Astrocyte (in vitro differentiated cells and primary cell): ENCODE data around the gene SLC35G4. TPM values are rescaled to one million over a fixed set of nuclear protein-coding genes. Genes with fewer than 3 reads are reported as not detected.

ENCODE experiments used
- DNase-seq: peaks from one replicate; pipeline ENCODE4 v3.0.0-alpha.2; 2010; ENCODE audit warnings: low read depth
- FAIRE-seq: peaks from 2 replicates; lab custom pipeline; 2011; peaks lifted over from hg19 to GRCh38; lab: Jason Lieb, UNC
- H2AFZ ChIP-seq: 2 replicates; pipeline ENCODE4 v1.6.0; 2012; ENCODE audit warnings: low read depth, low read length, inconsistent platforms
- H3K27ac ChIP-seq: 2 replicates; pipeline ENCODE4 v1.5.1; 2011; ENCODE audit warnings: low read depth, low read length, inconsistent platforms
- H3K27me3 ChIP-seq: 2 replicates; pipeline ENCODE4 v1.6.0; 2011; ENCODE audit warnings: low read length, inconsistent platforms; ENCODE audit not compliant: insufficient read depth
- H3K36me3 ChIP-seq: 2 replicates; pipeline ENCODE4 v1.5.1; 2011; ENCODE audit warnings: low read length, inconsistent platforms; ENCODE audit not compliant: insufficient read depth
- H3K4me1 ChIP-seq: 2 replicates; pipeline ENCODE4 v1.5.1; 2011; ENCODE audit warnings: low read length, inconsistent platforms; ENCODE audit not compliant: insufficient read depth
- H3K4me2 ChIP-seq: 2 replicates; pipeline ENCODE4 v1.6.0; 2012; ENCODE audit warnings: low read length, inconsistent platforms
- H3K4me3 ChIP-seq: 2 replicates; pipeline ENCODE4 v1.5.1; 2011; ENCODE audit warnings: low read depth, mild to moderate bottlenecking, low read length, inconsistent platforms; ENCODE audit not compliant: insufficient read depth
- H3K79me2 ChIP-seq: 2 replicates; pipeline ENCODE4 v1.6.0; 2012; ENCODE audit warnings: mild to moderate bottlenecking, low read length, inconsistent platforms; ENCODE audit not compliant: insufficient read depth
- H3K9ac ChIP-seq: 2 replicates; pipeline ENCODE4 v1.6.0; 2012; ENCODE audit warnings: mild to moderate bottlenecking, low read length, inconsistent platforms
- H3K9me3 ChIP-seq: 2 replicates; pipeline ENCODE4 v1.5.1; 2012; ENCODE audit warnings: low read depth, mild to moderate bottlenecking, low read length, inconsistent platforms; ENCODE audit not compliant: insufficient read depth
- H4K20me1 ChIP-seq: 2 replicates; pipeline ENCODE4 v1.6.0; 2012; ENCODE audit warnings: low read length, inconsistent platforms; ENCODE audit not compliant: insufficient read depth
- H3K27ac Mint-ChIP-seq: one replicate; pipeline ENCODE4 v1.8.0; 2021; ENCODE audit warnings: mild to moderate bottlenecking, mixed read lengths; ENCODE audit not compliant: unreplicated experiment
- H3K27me3 Mint-ChIP-seq: one replicate; pipeline ENCODE4 v1.8.0; 2021; ENCODE audit warnings: low read depth, mixed read lengths; ENCODE audit not compliant: unreplicated experiment
- H3K36me3 Mint-ChIP-seq: one replicate; pipeline ENCODE4 v1.8.0; 2021; ENCODE audit warnings: low read depth, mixed read lengths; ENCODE audit not compliant: unreplicated experiment
- H3K4me1 Mint-ChIP-seq: one replicate; pipeline ENCODE4 v1.8.0; 2021; ENCODE audit warnings: low read depth, mixed read lengths; ENCODE audit not compliant: unreplicated experiment
- H3K4me3 Mint-ChIP-seq: one replicate; pipeline ENCODE4 v1.8.0; 2021; ENCODE audit warnings: mild to moderate bottlenecking, moderate library complexity, mixed read lengths; ENCODE audit not compliant: unreplicated experiment
- H3K9me3 Mint-ChIP-seq: one replicate; pipeline ENCODE4 v1.8.0; 2021; ENCODE audit warnings: mild to moderate bottlenecking, mixed read lengths; ENCODE audit not compliant: unreplicated experiment
- EZH2 ChIP-seq: IDR thresholded peaks from 2 replicates; pipeline ENCODE4 v1.6.1; 2012; ENCODE audit warnings: mild to moderate bottlenecking, low read length, inconsistent platforms; ENCODE audit not compliant: insufficient read depth
- total RNA-seq: library from RNA; stranded (reverse); gene quantifications from 2 replicates; pipeline ENCODE4 v1.2.1, GENCODE V29; 2021
- TF ChIP-seq, protein P1 (sequence below): IDR thresholded peaks from 2 replicates; pipeline ENCODE4 v1.5.1; 2011; ENCODE audit warnings: low read depth, mild to moderate bottlenecking, inconsistent platforms, low read length, moderate library complexity; ENCODE audit not compliant: insufficient read depth

SLC35G4 gene
- total RNA-seq, 1 donor from 2014 or later = not detected

DNA sequence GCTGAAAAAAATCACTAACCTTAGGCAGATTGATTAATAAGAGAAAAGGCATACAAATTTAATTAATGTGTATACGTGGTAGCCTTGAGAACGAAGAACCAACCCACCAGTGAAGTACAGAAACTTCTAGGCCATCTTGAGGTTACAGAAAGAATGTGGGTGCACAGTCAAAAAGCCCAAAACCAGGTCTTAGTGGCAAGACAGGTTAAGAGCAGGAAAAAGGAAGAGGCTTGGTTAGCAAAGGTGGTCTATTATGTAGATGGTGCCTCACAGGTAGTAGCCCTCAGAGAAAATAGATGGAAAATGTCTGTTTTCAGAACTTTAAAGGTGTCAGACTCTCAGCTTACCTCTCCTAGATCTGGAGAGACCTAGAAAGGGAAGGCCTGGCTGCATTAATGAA lies 22.0 kb upstream of the SLC35G4 start:
- Mint-ChIP-seq H3K27me3 (peaks cover 3% of the 10 kb centered on the region), H3K36me3 (no peaks in the 10 kb centered on the region), H3K27ac (no peak overlapping the region), H3K4me3 (no peak overlapping the region), H3K4me1 (no peaks in the 10 kb centered on the region), H3K9me3 (no peaks in the 10 kb centered on the region)
- no peak for DNase-seq
- no peaks in the 10 kb centered on the region for H3K36me3 ChIP-seq
- no peak overlapping the region for H3K4me3 ChIP-seq
- H3K4me2 ChIP-seq = no peak overlapping the region
- no peaks in the 10 kb centered on the region for H3K9me3 ChIP-seq
- no peak overlapping the region for H2AFZ ChIP-seq
- no peak overlapping the region for H3K9ac ChIP-seq
- TF ChIP-seq, protein P1, sequence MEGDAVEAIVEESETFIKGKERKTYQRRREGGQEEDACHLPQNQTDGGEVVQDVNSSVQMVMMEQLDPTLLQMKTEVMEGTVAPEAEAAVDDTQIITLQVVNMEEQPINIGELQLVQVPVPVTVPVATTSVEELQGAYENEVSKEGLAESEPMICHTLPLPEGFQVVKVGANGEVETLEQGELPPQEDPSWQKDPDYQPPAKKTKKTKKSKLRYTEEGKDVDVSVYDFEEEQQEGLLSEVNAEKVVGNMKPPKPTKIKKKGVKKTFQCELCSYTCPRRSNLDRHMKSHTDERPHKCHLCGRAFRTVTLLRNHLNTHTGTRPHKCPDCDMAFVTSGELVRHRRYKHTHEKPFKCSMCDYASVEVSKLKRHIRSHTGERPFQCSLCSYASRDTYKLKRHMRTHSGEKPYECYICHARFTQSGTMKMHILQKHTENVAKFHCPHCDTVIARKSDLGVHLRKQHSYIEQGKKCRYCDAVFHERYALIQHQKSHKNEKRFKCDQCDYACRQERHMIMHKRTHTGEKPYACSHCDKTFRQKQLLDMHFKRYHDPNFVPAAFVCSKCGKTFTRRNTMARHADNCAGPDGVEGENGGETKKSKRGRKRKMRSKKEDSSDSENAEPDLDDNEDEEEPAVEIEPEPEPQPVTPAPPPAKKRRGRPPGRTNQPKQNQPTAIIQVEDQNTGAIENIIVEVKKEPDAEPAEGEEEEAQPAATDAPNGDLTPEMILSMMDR = no peak
- TF ChIP-seq EZH2 = no peak
- no peaks in the 10 kb centered on the region for H3K4me1 ChIP-seq
- H3K27ac ChIP-seq = no peak overlapping the region
- H4K20me1 ChIP-seq = no peaks in the 10 kb centered on the region
- H3K27me3 ChIP-seq = no peaks in the 10 kb centered on the region
- no peaks in the 10 kb centered on the region for H3K79me2 ChIP-seq
- FAIRE-seq = no peak

DNA sequence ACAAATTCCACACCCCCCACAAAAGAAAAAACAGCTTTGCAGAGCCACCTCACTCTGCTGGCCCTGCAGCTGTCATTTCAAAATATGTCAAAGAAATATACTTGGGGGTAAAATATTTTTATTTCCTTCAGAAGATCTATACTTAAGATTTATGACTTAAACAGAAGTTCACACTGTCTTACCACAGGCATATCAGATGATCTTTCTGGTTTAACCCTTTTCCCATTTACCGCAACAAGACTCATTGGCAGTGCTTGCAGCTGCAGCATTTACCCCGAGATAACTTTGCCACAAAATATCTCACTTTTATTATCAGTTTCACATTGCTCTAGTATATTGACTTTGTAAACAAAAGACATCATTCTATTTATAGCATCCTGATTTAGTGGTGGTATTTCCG lies 21.6 kb upstream of the SLC35G4 start:
- no peaks in the 10 kb centered on the region for H3K36me3 Mint-ChIP-seq
- no peaks in the 10 kb centered on the region for H3K9me3 Mint-ChIP-seq
- no peak for DNase-seq

DNA sequence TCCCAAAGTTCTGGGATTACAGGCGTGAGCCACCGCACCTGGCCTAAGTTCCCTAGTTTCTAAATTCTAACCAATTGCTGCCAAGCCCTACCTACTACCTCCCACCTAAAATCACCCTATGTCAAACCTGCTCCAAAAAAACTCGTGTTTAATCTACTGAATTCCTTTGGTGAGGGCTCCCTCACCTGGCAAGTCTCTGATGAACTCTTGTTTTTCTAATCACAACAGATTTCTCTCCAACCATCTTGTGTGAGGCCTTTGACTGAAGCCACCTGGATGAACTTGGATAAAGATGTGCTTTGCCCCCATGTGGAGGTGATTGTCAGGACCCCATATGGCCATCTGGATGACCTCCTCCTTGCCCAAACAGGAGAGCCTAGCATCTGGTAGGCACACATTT lies 17.4 kb upstream of the SLC35G4 start:
- Mint-ChIP-seq H3K4me3 (no peak overlapping the region), H3K9me3 (no peaks in the 10 kb centered on the region), H3K4me1 (no peaks in the 10 kb centered on the region), H3K27me3 (peaks cover 5% of the 10 kb centered on the region), H3K36me3 (no peaks in the 10 kb centered on the region), H3K27ac (no peak overlapping the region)
- H3K4me3 ChIP-seq = no peak overlapping the region
- no peaks in the 10 kb centered on the region for H3K36me3 ChIP-seq
- no peak overlapping the region for H2AFZ ChIP-seq
- FAIRE-seq (no peak), DNase-seq (no peak)
- no peaks in the 10 kb centered on the region for H3K9me3 ChIP-seq
- no peak overlapping the region for H3K9ac ChIP-seq
- H3K4me1 ChIP-seq = no peaks in the 10 kb centered on the region
- H3K27me3 ChIP-seq = no peaks in the 10 kb centered on the region
- H3K27ac ChIP-seq = no peak overlapping the region
- no peaks in the 10 kb centered on the region for H4K20me1 ChIP-seq
- TF ChIP-seq, protein P1 = no peak
- no peak for TF ChIP-seq EZH2
- H3K4me2 ChIP-seq = no peak overlapping the region
- H3K79me2 ChIP-seq = no peaks in the 10 kb centered on the region

More for the DNA sequence above, 21.6 kb upstream of the SLC35G4 start:
- Histone ChIP-seq H4K20me1 (no peaks in the 10 kb centered on the region), H3K27me3 (no peaks in the 10 kb centered on the region), H3K4me2 (no peak overlapping the region), H2AFZ (no peak overlapping the region), H3K27ac (no peak overlapping the region), H3K4me1 (no peaks in the 10 kb centered on the region), H3K9ac (no peak overlapping the region), H3K9me3 (no peaks in the 10 kb centered on the region), H3K79me2 (no peaks in the 10 kb centered on the region), H3K4me3 (no peak overlapping the region), H3K36me3 (no peaks in the 10 kb centered on the region)
- H3K27me3 Mint-ChIP-seq = peaks cover 3% of the 10 kb centered on the region
- FAIRE-seq = no peak
- no peak overlapping the region for H3K27ac Mint-ChIP-seq
- H3K4me1 Mint-ChIP-seq = no peaks in the 10 kb centered on the region
- no peak for TF ChIP-seq EZH2
- TF ChIP-seq, protein P1 = no peak
- no peak overlapping the region for H3K4me3 Mint-ChIP-seq
